Measurements from ENCODE around the gene DISC1. TPM values are rescaled to one million over a fixed set of nuclear protein-coding genes. Genes with fewer than 3 reads are reported as not detected.

The DISC1 gene
- total RNA-seq, 2 donors from 2014 or later = 4.0 to 8.8 TPM

- no peak for DNase-seq (ENCODE audit: low spot score)
- H3K4me1 Mint-ChIP-seq (ENCODE audit: low read depth in 2 of 2) = peaks cover 0 to 10% of the 10 kb centered on the region in 2 donors
- H3K36me3 Mint-ChIP-seq = no peaks in the 10 kb centered on the region
- no peaks in the 10 kb centered on the region for H3K27me3 Mint-ChIP-seq
- ATAC-seq = no peak
- no peaks in the 10 kb centered on the region for H3K9me3 Mint-ChIP-seq
- H3K27ac Mint-ChIP-seq = no peak overlapping the region
- H3K4me3 Mint-ChIP-seq = no peak overlapping the region
These were observed 67.5 kb downstream of the DISC1 start for GRCh38 chr1:231694075-231694431.

GRCh38 chr1:231694465-231695077, 68.0 kb downstream of the DISC1 start:
- ATAC-seq (peak in 1 of 2 donors; percentile 20), DNase-seq (ENCODE audit: low spot score) (no peak)
- Mint-ChIP-seq H3K27ac (no peak overlapping the region), H3K4me1 (ENCODE audit: low read depth in 2 of 2) (peaks cover 3 to 13% of the 10 kb centered on the region in 2 donors), H3K9me3 (no peaks in the 10 kb centered on the region), H3K4me3 (no peak overlapping the region), H3K36me3 (no peaks in the 10 kb centered on the region), H3K27me3 (no peaks in the 10 kb centered on the region)

DNA sequence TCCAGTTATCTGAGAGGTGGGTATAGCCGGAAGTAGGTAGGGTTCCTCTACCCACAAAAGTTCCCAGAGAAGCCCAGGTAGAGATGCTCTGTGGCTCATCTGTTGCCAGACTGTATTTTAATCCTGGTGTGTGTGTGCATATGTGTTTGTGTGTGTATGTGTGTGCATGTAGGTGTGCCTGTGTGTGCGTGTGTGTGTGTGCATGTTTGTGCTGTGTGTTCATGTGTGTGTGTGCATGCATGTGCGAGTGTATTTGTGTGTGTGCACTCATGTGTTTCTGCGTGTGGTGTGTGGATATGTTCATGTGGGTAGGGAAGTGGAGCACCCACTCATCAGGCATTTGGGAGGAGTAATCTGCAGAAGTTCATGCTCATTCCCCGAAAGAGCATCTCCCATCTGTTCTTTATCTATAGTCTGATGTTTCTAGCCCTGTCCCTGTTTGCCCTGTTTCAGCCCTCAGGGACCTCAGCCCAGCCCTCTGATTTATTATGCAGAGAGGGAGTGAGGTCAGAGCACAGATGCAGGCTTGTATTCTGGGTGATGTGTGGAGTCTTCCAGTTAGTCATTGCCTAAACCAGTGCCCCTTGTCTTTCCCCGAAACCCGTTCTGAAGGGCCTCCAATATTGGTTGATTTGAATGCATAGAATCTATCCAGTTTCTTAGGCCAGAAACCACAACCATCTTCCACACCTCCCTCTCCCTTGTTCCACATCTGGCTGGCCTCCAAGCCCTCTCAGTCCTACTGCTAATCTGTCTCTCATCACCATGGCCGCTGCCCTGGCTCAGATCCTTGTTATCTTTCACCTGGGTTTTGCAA, 69.1 kb downstream of the DISC1 start:
- Mint-ChIP-seq H3K36me3 (no peaks in the 10 kb centered on the region), H3K27ac (no peak overlapping the region), H3K27me3 (no peaks in the 10 kb centered on the region), H3K4me1 (ENCODE audit: low read depth in 2 of 2) (peaks cover 8 to 12% of the 10 kb centered on the region in 2 donors), H3K9me3 (no peaks in the 10 kb centered on the region), H3K4me3 (no peak overlapping the region)
- DNase-seq (ENCODE audit: low spot score) (no peak), ATAC-seq (no peak)

- ATAC-seq (no peak), DNase-seq (ENCODE audit: low spot score) (no peak)
- Mint-ChIP-seq H3K36me3 (no peaks in the 10 kb centered on the region), H3K4me1 (ENCODE audit: low read depth in 2 of 2) (peaks cover 8 to 12% of the 10 kb centered on the region in 2 donors), H3K27me3 (no peaks in the 10 kb centered on the region), H3K4me3 (no peak overlapping the region), H3K9me3 (no peaks in the 10 kb centered on the region), H3K27ac (no peak overlapping the region)
These were observed 73.2 kb downstream of the DISC1 start for GRCh38 chr1:231699784-231700183.

DNA sequence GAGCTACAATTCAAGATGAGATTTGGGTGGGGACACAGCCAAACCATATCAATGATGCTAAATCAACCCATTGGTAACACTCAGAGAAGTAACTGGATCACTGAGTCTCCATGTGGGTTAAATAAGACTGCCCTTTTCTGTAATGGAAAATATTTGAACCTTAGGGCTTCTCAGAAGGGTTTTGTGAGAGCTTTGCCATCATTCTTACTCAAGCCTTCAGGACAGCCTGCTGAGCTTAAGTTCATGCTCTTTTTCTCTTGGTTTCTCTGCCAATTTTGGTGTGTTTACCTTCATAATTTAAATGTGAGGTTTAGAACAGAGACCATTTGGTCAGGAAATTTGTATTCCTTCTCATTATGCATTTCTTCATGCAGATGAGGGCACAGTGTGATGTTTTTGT, 74.7 kb downstream of the DISC1 start:
- Mint-ChIP-seq H3K27me3 (no peaks in the 10 kb centered on the region), H3K27ac (no peak overlapping the region), H3K4me3 (no peak overlapping the region), H3K4me1 (ENCODE audit: low read depth in 2 of 2) (peaks cover 8% of the 10 kb centered on the region in 2 donors), H3K9me3 (no peaks in the 10 kb centered on the region), H3K36me3 (no peaks in the 10 kb centered on the region)
- DNase-seq (ENCODE audit: low spot score) (no peak), ATAC-seq (no peak)

- H3K4me1 Mint-ChIP-seq (ENCODE audit: low read depth in 2 of 2) = peaks cover 8% of the 10 kb centered on the region in 2 donors
- DNase-seq (ENCODE audit: low spot score) (no peak), ATAC-seq (no peak)
- H3K4me3 Mint-ChIP-seq = no peak overlapping the region
- H3K9me3 Mint-ChIP-seq = no peaks in the 10 kb centered on the region
- no peaks in the 10 kb centered on the region for H3K36me3 Mint-ChIP-seq
- no peak overlapping the region for H3K27ac Mint-ChIP-seq
- H3K27me3 Mint-ChIP-seq = no peaks in the 10 kb centered on the region
These were observed 75.7 kb downstream of the DISC1 start for GRCh38 chr1:231702331-231702730.

GRCh38 chr1:231702804-231703203, 76.2 kb downstream of the DISC1 start:
- H3K9me3 Mint-ChIP-seq = no peaks in the 10 kb centered on the region
- H3K4me1 Mint-ChIP-seq (ENCODE audit: low read depth in 2 of 2) = peaks cover 8% of the 10 kb centered on the region in 2 donors
- no peaks in the 10 kb centered on the region for H3K36me3 Mint-ChIP-seq
- no peaks in the 10 kb centered on the region for H3K27me3 Mint-ChIP-seq
- ATAC-seq = no peak
- no peak overlapping the region for H3K27ac Mint-ChIP-seq
- no peak for DNase-seq (ENCODE audit: low spot score)
- H3K4me3 Mint-ChIP-seq = no peak overlapping the region

DNA sequence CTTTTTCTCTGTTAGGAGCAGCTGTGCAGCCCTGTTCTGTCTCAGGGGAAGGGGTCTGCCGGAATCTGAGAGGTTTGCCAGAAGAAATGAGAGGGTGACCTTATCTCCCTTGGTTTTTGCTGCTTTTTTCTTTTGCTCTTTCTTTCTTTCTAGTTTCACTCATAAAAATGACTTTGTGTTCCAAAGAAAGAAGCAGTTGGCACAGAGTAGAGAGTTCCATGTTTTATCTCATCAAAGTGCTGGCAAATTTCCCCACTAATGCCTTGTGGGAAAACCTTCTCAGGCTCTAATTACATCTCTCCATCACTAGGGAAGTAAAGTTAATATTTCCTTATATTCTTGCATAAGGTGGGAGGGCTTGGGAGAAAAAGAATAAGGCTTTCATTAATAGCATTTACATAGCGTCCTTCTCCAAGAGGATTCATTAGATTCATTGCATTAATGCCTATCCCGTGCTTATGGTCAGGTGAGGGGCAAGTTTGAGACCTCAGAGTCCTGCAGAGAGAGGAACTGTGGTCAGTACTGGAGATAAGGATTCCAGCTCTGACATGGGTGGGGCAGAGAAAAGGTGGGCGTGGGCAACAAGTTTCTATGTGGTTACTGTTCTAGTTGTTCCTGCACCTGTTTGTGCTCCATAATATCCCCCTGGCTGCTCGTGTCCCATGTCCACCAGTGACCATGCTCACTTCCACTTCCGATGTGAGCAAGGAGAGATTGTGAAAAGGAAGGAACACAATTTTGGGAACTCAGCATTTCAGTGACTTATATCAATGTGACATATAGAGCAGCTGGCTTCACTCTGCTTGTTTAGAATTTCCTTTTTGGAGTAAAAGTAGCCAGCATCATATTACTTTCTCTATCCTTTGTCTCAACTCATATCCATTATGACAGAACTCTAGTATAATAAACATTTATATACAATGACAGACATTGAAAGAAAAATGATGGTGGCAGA, 79.5 kb downstream of the DISC1 start:
- Mint-ChIP-seq H3K4me1 (ENCODE audit: low read depth in 2 of 2) (no peaks in the 10 kb centered on the region), H3K36me3 (no peaks in the 10 kb centered on the region), H3K27me3 (no peaks in the 10 kb centered on the region), H3K27ac (no peak overlapping the region), H3K4me3 (no peak overlapping the region), H3K9me3 (no peaks in the 10 kb centered on the region)
- ATAC-seq (no peak), DNase-seq (ENCODE audit: low spot score) (no peak)

DNA sequence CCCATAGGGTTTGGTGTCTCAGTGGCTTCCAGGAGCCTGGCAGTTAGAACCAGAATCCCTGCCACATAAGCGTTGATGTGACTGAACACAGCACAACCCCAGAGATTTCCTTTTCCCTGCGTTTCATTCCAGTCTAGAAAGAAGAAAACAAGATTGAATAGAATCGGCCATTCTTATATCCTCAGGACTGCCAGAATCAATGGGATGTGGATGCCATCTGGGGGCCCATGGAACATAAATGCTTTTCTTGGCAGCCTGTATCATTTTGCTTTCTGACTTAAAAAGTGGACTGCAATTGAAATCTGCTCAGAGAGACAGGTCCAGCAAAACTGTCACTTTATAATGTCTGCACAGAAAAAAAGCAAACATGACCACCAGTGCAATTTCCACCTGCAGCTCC, 80.3 kb downstream of the DISC1 start:
- Mint-ChIP-seq H3K4me3 (no peak overlapping the region), H3K36me3 (no peaks in the 10 kb centered on the region), H3K27ac (no peak overlapping the region), H3K27me3 (no peaks in the 10 kb centered on the region), H3K9me3 (no peaks in the 10 kb centered on the region), H3K4me1 (ENCODE audit: low read depth in 2 of 2) (no peaks in the 10 kb centered on the region)
- DNase-seq (ENCODE audit: low spot score) (no peak), ATAC-seq (no peak)

DNA sequence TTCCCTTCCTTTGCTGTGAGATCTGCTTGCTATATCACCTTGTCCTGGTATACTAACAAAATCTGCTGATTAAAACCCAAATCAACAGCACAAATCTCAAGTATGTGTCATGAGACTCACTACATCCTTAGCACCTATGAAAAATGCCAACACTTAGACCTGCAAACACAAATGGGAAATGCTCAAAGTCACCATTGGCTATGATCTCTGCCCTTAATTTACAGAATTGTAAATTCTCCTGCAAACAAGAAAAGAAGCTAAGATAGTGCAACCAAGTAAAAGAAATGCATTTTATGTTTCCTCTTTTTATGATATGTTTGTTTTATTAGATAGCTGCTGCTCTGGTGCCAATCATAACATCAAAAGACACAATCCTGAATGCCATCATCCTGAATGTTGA, 80.8 kb downstream of the DISC1 start:
- DNase-seq (ENCODE audit: low spot score) = no peak
- Mint-ChIP-seq H3K36me3 (no peaks in the 10 kb centered on the region), H3K9me3 (no peaks in the 10 kb centered on the region), H3K4me3 (no peak overlapping the region), H3K27me3 (no peaks in the 10 kb centered on the region), H3K27ac (no peak overlapping the region), H3K4me1 (ENCODE audit: low read depth in 2 of 2) (no peaks in the 10 kb centered on the region)
- no peak for ATAC-seq

DNA sequence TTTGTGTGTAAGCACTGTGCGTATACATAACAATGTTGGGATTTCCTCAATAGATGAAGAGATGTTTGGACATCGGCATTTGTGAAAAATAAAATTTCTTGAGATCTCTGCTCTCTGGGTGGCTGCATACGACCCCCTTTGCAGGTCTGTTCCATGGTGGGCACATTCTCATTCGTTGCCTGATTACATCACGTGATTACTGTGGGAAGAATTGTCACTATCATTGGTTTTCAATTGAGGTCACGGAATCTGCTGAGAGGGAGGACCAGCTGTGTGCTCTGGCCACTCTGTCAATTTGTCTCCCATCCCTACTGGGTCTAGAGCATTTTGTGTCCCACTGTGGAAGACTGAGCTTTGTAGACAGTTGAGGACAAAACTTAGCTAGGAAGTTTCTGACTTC, 81.8 kb downstream of the DISC1 start:
- DNase-seq (ENCODE audit: low spot score) (no peak), ATAC-seq (no peak)
- peaks cover 3% of the 10 kb centered on the region for H3K9me3 Mint-ChIP-seq
- no peaks in the 10 kb centered on the region for H3K4me1 Mint-ChIP-seq (ENCODE audit: low read depth in 2 of 2)
- H3K36me3 Mint-ChIP-seq = peaks cover 9% of the 10 kb centered on the region
- H3K27ac Mint-ChIP-seq = no peak overlapping the region
- no peaks in the 10 kb centered on the region for H3K27me3 Mint-ChIP-seq
- H3K4me3 Mint-ChIP-seq = no peak overlapping the region

- no peak overlapping the region for H3K27ac Mint-ChIP-seq
- DNase-seq (ENCODE audit: low spot score) = no peak
- H3K4me1 Mint-ChIP-seq (ENCODE audit: low read depth in 2 of 2) = no peaks in the 10 kb centered on the region
- H3K27me3 Mint-ChIP-seq = no peaks in the 10 kb centered on the region
- peaks cover 9% of the 10 kb centered on the region for H3K36me3 Mint-ChIP-seq
- ATAC-seq = no peak
- peaks cover 3% of the 10 kb centered on the region for H3K9me3 Mint-ChIP-seq
- no peak overlapping the region for H3K4me3 Mint-ChIP-seq
These were observed 87.8 kb downstream of the DISC1 start for GRCh38 chr1:231714440-231714839.

- Mint-ChIP-seq H3K9me3 (peaks cover 3% of the 10 kb centered on the region), H3K27ac (no peak overlapping the region), H3K36me3 (peaks cover 9% of the 10 kb centered on the region), H3K27me3 (no peaks in the 10 kb centered on the region), H3K4me3 (no peak overlapping the region), H3K4me1 (ENCODE audit: low read depth in 2 of 2) (no peaks in the 10 kb centered on the region)
- DNase-seq (ENCODE audit: low spot score) (no peak), ATAC-seq (no peak)
These were observed 89.5 kb downstream of the DISC1 start for GRCh38 chr1:231715816-231716722.

Data from natural killer cell treated with Interleukin-12 subunit alpha and Interleukin-12 subunit beta and Interleukin-15 and Interleukin-18, amount 100 ng/mL, for 72 hours (primary cell).